H9 (cell line): ENCODE measurements around the gene PKN3. TPM values are rescaled to one million over a fixed set of nuclear protein-coding genes. Genes with fewer than 3 reads are reported as not detected.
A peak's percentile ranks its signal among the peaks of the same experiment; 100 is the strongest.

Source experiments
- DNase-seq: peaks from one replicate; pipeline ENCODE4 v3.0.0-alpha.2; 2017
- H2AFZ ChIP-seq: one replicate; pipeline ENCODE4 v1.6.1; 2013; ENCODE audit warnings: mild to moderate bottlenecking, low read length, control low read depth, moderate library complexity
- H2AK5ac ChIP-seq: 2 replicates; pipeline ENCODE4 v1.6.1; 2013; ENCODE audit warnings: low read length, control low read depth, mixed read lengths; ENCODE audit not compliant: insufficient read length
- H2BK120ac ChIP-seq: one replicate; pipeline ENCODE4 v1.6.1; 2013; ENCODE audit warnings: low read depth, mild to moderate bottlenecking, low read length, control low read depth, inconsistent platforms; ENCODE audit not compliant: poor library complexity, severe bottlenecking
- H2BK12ac ChIP-seq: 2 replicates; pipeline ENCODE4 v1.6.1; 2013; ENCODE audit warnings: low read length, control low read depth, mixed read lengths, low read depth; ENCODE audit not compliant: insufficient read length
- H2BK15ac ChIP-seq: 2 replicates; pipeline ENCODE4 v1.6.1; 2013; ENCODE audit warnings: low read depth, low read length, control low read depth
- H2BK20ac ChIP-seq: one replicate; pipeline ENCODE4 v1.6.1; 2013; ENCODE audit warnings: low read depth, mild to moderate bottlenecking, low read length, control low read depth, inconsistent platforms; ENCODE audit not compliant: poor library complexity, severe bottlenecking
- H2BK5ac ChIP-seq: 2 replicates; pipeline ENCODE4 v1.6.1; 2013; ENCODE audit warnings: low read length, control low read depth, mixed read lengths; ENCODE audit not compliant: insufficient read length
- H3K14ac ChIP-seq: 2 replicates; pipeline ENCODE4 v1.6.1; 2013; ENCODE audit warnings: low read length, control low read depth; ENCODE audit not compliant: insufficient read depth
- H3K18ac ChIP-seq: 2 replicates; pipeline ENCODE4 v1.6.1; 2013; ENCODE audit warnings: low read depth, mild to moderate bottlenecking, mixed read lengths, low read length, control low read depth; ENCODE audit not compliant: insufficient read length
- H3K23ac ChIP-seq: 2 replicates; pipeline ENCODE4 v1.6.1; 2013; ENCODE audit warnings: low read length, control low read depth, mixed read lengths, low read depth; ENCODE audit not compliant: insufficient read length
- H3K23me2 ChIP-seq: 2 replicates; pipeline ENCODE4 v1.6.1; 2013; ENCODE audit warnings: low read depth, mild to moderate bottlenecking, mixed read lengths, low read length, control low read depth; ENCODE audit not compliant: insufficient read length, poor library complexity, severe bottlenecking
- H3K27ac ChIP-seq: 2 replicates; pipeline ENCODE4 v1.5.1; 2013; ENCODE audit warnings: low read length, control low read depth, mixed read lengths, low read depth; ENCODE audit not compliant: insufficient read length
- H3K27me3 ChIP-seq: 2 replicates; pipeline ENCODE4 v1.6.1; 2013; ENCODE audit warnings: low read length, control low read depth, inconsistent platforms; ENCODE audit not compliant: insufficient read depth
- H3K4ac ChIP-seq: 2 replicates; pipeline ENCODE4 v1.6.1; 2013; ENCODE audit warnings: low read depth, mild to moderate bottlenecking, control low read depth, inconsistent platforms, low read length, moderate library complexity
- H3K4me1 ChIP-seq: 2 replicates; pipeline ENCODE4 v1.6.1; 2013; ENCODE audit warnings: low read length, control low read depth, inconsistent platforms; ENCODE audit not compliant: insufficient read depth
- H3K4me2 ChIP-seq: 2 replicates; pipeline ENCODE4 v1.6.1; 2013; ENCODE audit warnings: low read length, control low read depth, mixed read lengths; ENCODE audit not compliant: insufficient read length, insufficient read depth
- H3K56ac ChIP-seq: 2 replicates; pipeline ENCODE4 v1.6.1; 2013; ENCODE audit warnings: low read depth, mild to moderate bottlenecking, mixed read lengths, low read length, control low read depth; ENCODE audit not compliant: insufficient read length
- H3K79me1 ChIP-seq: 2 replicates; pipeline ENCODE4 v1.6.1; 2013; ENCODE audit warnings: low read depth, mild to moderate bottlenecking, moderate library complexity, low read length, control low read depth, inconsistent platforms; ENCODE audit not compliant: insufficient read depth, poor library complexity, severe bottlenecking
- H3K79me2 ChIP-seq: 2 replicates; pipeline ENCODE4 v1.6.1; 2013; ENCODE audit warnings: low read length, control low read depth, inconsistent platforms; ENCODE audit not compliant: insufficient read depth
- H3K9ac ChIP-seq: 2 replicates; pipeline ENCODE4 v1.6.1; 2013; ENCODE audit warnings: low read length, control low read depth, mixed read lengths; ENCODE audit not compliant: insufficient read length; ENCODE audit errors: extremely low read depth
- H3K9me3 ChIP-seq: one replicate; pipeline ENCODE4 v1.6.1; 2013; ENCODE audit warnings: low read depth, low read length, inconsistent platforms; ENCODE audit not compliant: control insufficient read depth
- H3T11ph ChIP-seq: one replicate; pipeline ENCODE4 v1.6.1; 2013; ENCODE audit warnings: mild to moderate bottlenecking, low read length, control low read depth, inconsistent platforms
- H4K20me1 ChIP-seq: one replicate; pipeline ENCODE4 v1.6.1; 2013; ENCODE audit not compliant: control insufficient read depth, insufficient read length, insufficient read depth
- H4K5ac ChIP-seq: 2 replicates; pipeline ENCODE4 v1.6.1; 2013; ENCODE audit warnings: low read depth, mild to moderate bottlenecking, mixed read lengths, low read length, control low read depth; ENCODE audit not compliant: insufficient read length
- H4K8ac ChIP-seq: replicated peaks from 2 replicates; pipeline ENCODE4 v1.6.1; 2013; ENCODE audit warnings: low read length, control low read depth, mixed read lengths, low read depth; ENCODE audit not compliant: insufficient read length
- H4K91ac ChIP-seq: 2 replicates; pipeline ENCODE4 v1.6.1; 2013; ENCODE audit warnings: low read depth, mild to moderate bottlenecking, moderate library complexity, mixed read lengths, low read length, control low read depth; ENCODE audit not compliant: insufficient read length
- H3K27ac Mint-ChIP-seq, 3 experiments: 2 replicates in 2 of 3; 3 replicates in 1 of 3; pipeline ENCODE4 v1.8.0; 2020 to 2021; ENCODE audit warnings: mixed read lengths in 3 of 3, mild to moderate bottlenecking in 1 of 3, moderate library complexity in 1 of 3
- H3K27me3 Mint-ChIP-seq: 2 replicates; pipeline ENCODE4 v1.8.0; 2021; ENCODE audit warnings: low read depth, mild to moderate bottlenecking, moderate library complexity, mixed read lengths
- H3K36me3 Mint-ChIP-seq, 3 experiments: 2 replicates in 2 of 3; 3 replicates in 1 of 3; pipeline ENCODE4 v1.8.0; 2020 to 2021; ENCODE audit warnings: low read depth in 3 of 3, mixed read lengths in 3 of 3; ENCODE audit not compliant: insufficient read depth in 1 of 3
- H3K4me1 Mint-ChIP-seq, 2 experiments: 2 replicates each; pipeline ENCODE4 v1.8.0; 2020; ENCODE audit warnings: mixed read lengths in 2 of 2
- H3K4me3 Mint-ChIP-seq, 2 experiments: 2 replicates in 1 of 2; 3 replicates in 1 of 2; pipeline ENCODE4 v1.8.0; 2020 to 2021; ENCODE audit warnings: mild to moderate bottlenecking in 2 of 2, mixed read lengths in 2 of 2, moderate library complexity in 1 of 2
- H3K9me3 Mint-ChIP-seq, 2 experiments: 2 replicates in 1 of 2; 3 replicates in 1 of 2; pipeline ENCODE4 v1.8.0; 2020; ENCODE audit warnings: mild to moderate bottlenecking in 2 of 2, mixed read lengths in 2 of 2, moderate library complexity in 1 of 2
- WGBS: extraction: QIAGEN DNeasy Blood & Tissue Kit; methylation state at CpG from one replicate; pipeline ENCODE4 v1.1.7; 2013; ENCODE audit warnings: missing lambda C conversion rate, low lambda C conversion rate, mixed read lengths; ENCODE audit not compliant: insufficient read length; ENCODE audit errors: extremely low coverage; 5-methylcytosine and 5-hydroxymethylcytosine counted together
- total RNA-seq: library from RNA; stranded (reverse); gene quantifications from 2 replicates; pipeline ENCODE4 v1.2.1, GENCODE V29; 2021
- TF ChIP-seq, protein P1 (sequence below): fragments of 200-600 bp; sonication (generic); conservative IDR thresholded peaks from 3 replicates; pipeline ENCODE4 v1.8.0; 2021; ENCODE audit warnings: antibody characterized with exemption, mild to moderate bottlenecking

Gene PKN3
- total RNA-seq, 1 experiment from 2014 or later, result 25.0 TPM

DNA sequence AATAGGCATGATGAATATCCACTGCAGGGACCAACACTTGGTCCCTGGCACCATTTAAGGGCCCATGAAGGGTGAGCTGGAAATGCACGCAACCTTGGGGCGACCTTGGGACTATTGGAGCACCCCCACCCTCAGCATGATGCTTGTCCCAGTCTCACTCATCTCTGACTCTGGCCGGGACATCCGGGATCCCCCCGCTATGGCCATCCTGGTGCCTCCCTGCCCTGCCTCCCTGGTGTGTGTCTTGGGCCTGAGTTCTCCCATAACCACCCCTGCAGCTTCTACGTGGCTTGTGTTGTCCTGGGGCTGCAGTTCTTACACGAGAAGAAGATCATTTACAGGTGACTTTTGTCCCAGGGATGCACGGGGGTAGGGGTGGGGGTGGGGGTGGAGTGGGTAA lies 15.7 kb downstream of the PKN3 start:
- Histone ChIP-seq H3K18ac (no peak overlapping the region), H3K27ac (no peak overlapping the region), H4K91ac (no peak overlapping the region), H2AK5ac (no peak overlapping the region), H3K27me3 (no peaks in the 10 kb centered on the region), H3K23me2 (no peaks in the 10 kb centered on the region), H3K23ac (no peak overlapping the region), H3K4me2 (no peak overlapping the region), H2BK12ac (no peak overlapping the region), H4K20me1 (no peaks in the 10 kb centered on the region), H2BK20ac (no peak overlapping the region), H3K56ac (no peak overlapping the region), H3K14ac (no peak overlapping the region), H3K4me1 (no peaks in the 10 kb centered on the region; the same call in 1 of the 2 replicates), H3K4ac (no peak overlapping the region), H3T11ph (no peak overlapping the region), H2BK120ac (no peak overlapping the region), H4K5ac (no peak overlapping the region), H2BK5ac (no peak overlapping the region), H3K9me3 (no peaks in the 10 kb centered on the region), H3K9ac (no peak overlapping the region), H3K79me1 (no peaks in the 10 kb centered on the region), H3K79me2 (no peaks in the 10 kb centered on the region), H4K8ac (no peak overlapping the region), H2AFZ (no peak overlapping the region), H2BK15ac (no peak overlapping the region)
- H3K27me3 Mint-ChIP-seq, result no peaks in the 10 kb centered on the region; the same call in 1 of the 2 replicates
- peaks cover 6 to 54% (median 36%) of the 10 kb centered on the region in 3 experiments; a peak in 6 of 7 replicates for H3K36me3 Mint-ChIP-seq
- no peaks in the 10 kb centered on the region; a peak in 1 of 5 replicates for H3K9me3 Mint-ChIP-seq
- no peak for DNase-seq
- peak overlapping the region in 1 of 3 experiments; percentile 88; a peak in 1 of 7 replicates for H3K27ac Mint-ChIP-seq
- no peak overlapping the region for H3K4me3 Mint-ChIP-seq
- TF ChIP-seq, protein P1, sequence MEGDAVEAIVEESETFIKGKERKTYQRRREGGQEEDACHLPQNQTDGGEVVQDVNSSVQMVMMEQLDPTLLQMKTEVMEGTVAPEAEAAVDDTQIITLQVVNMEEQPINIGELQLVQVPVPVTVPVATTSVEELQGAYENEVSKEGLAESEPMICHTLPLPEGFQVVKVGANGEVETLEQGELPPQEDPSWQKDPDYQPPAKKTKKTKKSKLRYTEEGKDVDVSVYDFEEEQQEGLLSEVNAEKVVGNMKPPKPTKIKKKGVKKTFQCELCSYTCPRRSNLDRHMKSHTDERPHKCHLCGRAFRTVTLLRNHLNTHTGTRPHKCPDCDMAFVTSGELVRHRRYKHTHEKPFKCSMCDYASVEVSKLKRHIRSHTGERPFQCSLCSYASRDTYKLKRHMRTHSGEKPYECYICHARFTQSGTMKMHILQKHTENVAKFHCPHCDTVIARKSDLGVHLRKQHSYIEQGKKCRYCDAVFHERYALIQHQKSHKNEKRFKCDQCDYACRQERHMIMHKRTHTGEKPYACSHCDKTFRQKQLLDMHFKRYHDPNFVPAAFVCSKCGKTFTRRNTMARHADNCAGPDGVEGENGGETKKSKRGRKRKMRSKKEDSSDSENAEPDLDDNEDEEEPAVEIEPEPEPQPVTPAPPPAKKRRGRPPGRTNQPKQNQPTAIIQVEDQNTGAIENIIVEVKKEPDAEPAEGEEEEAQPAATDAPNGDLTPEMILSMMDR, result no peak
- no CpG with 5 or more reads among the region's 8 CpGs for WGBS
- peaks cover 9% of the 10 kb centered on the region in 2 experiments for H3K4me1 Mint-ChIP-seq
